DOHH2 (cell line): ENCODE measurements around the gene GNAT1.

Source experiments
- EZH2phosphoT487 ChIP-seq: fragments of 200-600 bp; sonication (generic); IDR thresholded peaks from 2 replicates; pipeline ENCODE4 v1.6.1; 2017; ENCODE audit warnings: borderline replicate concordance, mild to moderate bottlenecking, antibody characterized with exemption, low read length, moderate library complexity, mixed read lengths
- TF ChIP-seq, protein P1 (sequence below): fragments of 200-600 bp; sonication (generic); IDR thresholded peaks from one replicate; pipeline ENCODE4 v1.5.1; 2014; ENCODE audit warnings: antibody characterized with exemption, mild to moderate bottlenecking, low read depth, low read length; ENCODE audit not compliant: poor library complexity, severe bottlenecking

DNA sequence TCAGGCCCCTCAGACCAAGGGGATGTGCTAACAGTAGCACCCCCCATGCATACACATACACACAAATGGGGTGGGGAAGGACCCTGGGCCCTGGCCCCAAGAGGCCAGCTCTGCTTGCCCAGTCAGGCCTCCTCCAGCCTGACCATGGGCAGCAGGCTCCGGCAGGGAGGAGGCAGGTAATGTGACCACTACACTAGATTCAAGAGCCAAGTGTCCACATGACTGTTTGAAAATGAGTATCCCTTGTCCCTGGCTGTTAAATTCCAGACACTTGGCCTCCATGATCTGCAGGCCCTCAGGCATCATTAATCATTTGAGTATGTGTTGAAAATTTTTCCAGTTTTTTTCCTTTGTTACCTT lies 30.7 kb downstream of the GNAT1 start:
- TF ChIP-seq, protein P1, sequence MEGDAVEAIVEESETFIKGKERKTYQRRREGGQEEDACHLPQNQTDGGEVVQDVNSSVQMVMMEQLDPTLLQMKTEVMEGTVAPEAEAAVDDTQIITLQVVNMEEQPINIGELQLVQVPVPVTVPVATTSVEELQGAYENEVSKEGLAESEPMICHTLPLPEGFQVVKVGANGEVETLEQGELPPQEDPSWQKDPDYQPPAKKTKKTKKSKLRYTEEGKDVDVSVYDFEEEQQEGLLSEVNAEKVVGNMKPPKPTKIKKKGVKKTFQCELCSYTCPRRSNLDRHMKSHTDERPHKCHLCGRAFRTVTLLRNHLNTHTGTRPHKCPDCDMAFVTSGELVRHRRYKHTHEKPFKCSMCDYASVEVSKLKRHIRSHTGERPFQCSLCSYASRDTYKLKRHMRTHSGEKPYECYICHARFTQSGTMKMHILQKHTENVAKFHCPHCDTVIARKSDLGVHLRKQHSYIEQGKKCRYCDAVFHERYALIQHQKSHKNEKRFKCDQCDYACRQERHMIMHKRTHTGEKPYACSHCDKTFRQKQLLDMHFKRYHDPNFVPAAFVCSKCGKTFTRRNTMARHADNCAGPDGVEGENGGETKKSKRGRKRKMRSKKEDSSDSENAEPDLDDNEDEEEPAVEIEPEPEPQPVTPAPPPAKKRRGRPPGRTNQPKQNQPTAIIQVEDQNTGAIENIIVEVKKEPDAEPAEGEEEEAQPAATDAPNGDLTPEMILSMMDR = no peak
- no peak for TF ChIP-seq EZH2phosphoT487
